Caco-2 (cell line): ENCODE results near the gene KIFC3. TPM values are rescaled to one million over a fixed set of nuclear protein-coding genes. Genes with fewer than 3 reads are reported as not detected.

Experiments
- BruUV-seq: library from RNA; stranded (reverse); fragments of 400-500 nt; replicated peaks from 2 replicates; lab custom pipeline; 2021; lab: Mats Ljungman, UMichigan
- CTCF ChIA-PET: fragments of 300-600 bp; sonication (Branson Sonifier 250); formaldehyde crosslinking; loops from one replicate; lab custom pipeline; 2022; ENCODE audit warnings: antibody characterized with exemption; lab: Charles Lee
- POLR2A ChIA-PET: fragments of 300-600 bp; sonication (Branson Sonifier 250); formaldehyde crosslinking; loops from one replicate; lab custom pipeline; 2022; ENCODE audit warnings: antibody characterized with exemption; lab: Charles Lee
- DNase-seq, 2 experiments: peaks; one replicate each; pipeline versions ENCODE4 v3.0.0 to v3.0.0-alpha.2; 2020 to 2022
- H3K27me3 ChIP-seq: replicated peaks from 2 replicates; pipeline ENCODE4 v1.6.0; 2011; ENCODE audit warnings: low read length; ENCODE audit not compliant: control insufficient read depth, insufficient read depth
- H3K36me3 ChIP-seq: 2 replicates; pipeline ENCODE4 v1.5.1; 2011; ENCODE audit warnings: low read length; ENCODE audit not compliant: control insufficient read depth, insufficient read depth
- H3K4me1 ChIP-seq: fragments of 250-450 bp; sonication (Bioruptor Pico); 2 replicates; pipeline ENCODE4 v1.5.1; 2020; ENCODE audit warnings: mild to moderate bottlenecking
- H3K4me3 ChIP-seq: 2 replicates; pipeline ENCODE4 v1.5.1; 2011; ENCODE audit warnings: low read depth, mild to moderate bottlenecking, control low read depth, low read length
- H3K9me3 ChIP-seq: fragments of 250-450 bp; sonication (Bioruptor Pico); 2 replicates; pipeline ENCODE4 v1.5.1; 2020; ENCODE audit warnings: mild to moderate bottlenecking, moderate library complexity
- H3K27ac Mint-ChIP-seq: one replicate; pipeline ENCODE4 v1.8.0; 2022; ENCODE audit warnings: mixed read lengths; ENCODE audit not compliant: unreplicated experiment
- H3K27me3 Mint-ChIP-seq: one replicate; pipeline ENCODE4 v1.8.0; 2022; ENCODE audit warnings: mixed read lengths; ENCODE audit not compliant: insufficient read depth, unreplicated experiment
- H3K36me3 Mint-ChIP-seq: one replicate; pipeline ENCODE4 v1.8.0; 2022; ENCODE audit warnings: mild to moderate bottlenecking, mixed read lengths; ENCODE audit not compliant: insufficient read depth, unreplicated experiment
- H3K4me1 Mint-ChIP-seq: one replicate; pipeline ENCODE4 v1.8.0; 2022; ENCODE audit warnings: low read depth, mixed read lengths; ENCODE audit not compliant: unreplicated experiment
- H3K4me3 Mint-ChIP-seq: one replicate; pipeline ENCODE4 v1.8.0; 2022; ENCODE audit warnings: mild to moderate bottlenecking, moderate library complexity, mixed read lengths; ENCODE audit not compliant: unreplicated experiment
- H3K9me3 Mint-ChIP-seq: one replicate; pipeline ENCODE4 v1.8.0; 2022; ENCODE audit warnings: mixed read lengths; ENCODE audit not compliant: unreplicated experiment
- intact Hi-C: fragments of 100-400 bp; cut with micrococcal nuclease; formaldehyde crosslinking; loops from one replicate; pipeline ENCODE4 v1.10.0; 2022; ENCODE audit not compliant: unreplicated experiment
- total RNA-seq: library from RNA; stranded (reverse); gene quantifications from 2 replicates; pipeline ENCODE4 v1.2.3, GENCODE V29; 2022
- TF ChIP-seq, protein P1 (sequence below), 2 experiments: fragments of 200-600 bp in 1 of 2; IDR thresholded peaks; 1 replicate in 1 of 2; 2 replicates in 1 of 2; pipeline versions ENCODE4 v1.5.1 to v1.8.0; 2011 to 2022; ENCODE audit warnings: antibody characterized with exemption in 1 of 2, control low read depth in 1 of 2, inconsistent platforms in 1 of 2, low read depth in 1 of 2, low read length in 1 of 2, mild to moderate bottlenecking in 1 of 2, moderate library complexity in 1 of 2; ENCODE audit not compliant: insufficient read depth in 1 of 2, severe bottlenecking in 1 of 2, unreplicated experiment in 1 of 2

Gene KIFC3
- total RNA-seq, 1 experiment from 2014 or later, result 103 TPM

DNA sequence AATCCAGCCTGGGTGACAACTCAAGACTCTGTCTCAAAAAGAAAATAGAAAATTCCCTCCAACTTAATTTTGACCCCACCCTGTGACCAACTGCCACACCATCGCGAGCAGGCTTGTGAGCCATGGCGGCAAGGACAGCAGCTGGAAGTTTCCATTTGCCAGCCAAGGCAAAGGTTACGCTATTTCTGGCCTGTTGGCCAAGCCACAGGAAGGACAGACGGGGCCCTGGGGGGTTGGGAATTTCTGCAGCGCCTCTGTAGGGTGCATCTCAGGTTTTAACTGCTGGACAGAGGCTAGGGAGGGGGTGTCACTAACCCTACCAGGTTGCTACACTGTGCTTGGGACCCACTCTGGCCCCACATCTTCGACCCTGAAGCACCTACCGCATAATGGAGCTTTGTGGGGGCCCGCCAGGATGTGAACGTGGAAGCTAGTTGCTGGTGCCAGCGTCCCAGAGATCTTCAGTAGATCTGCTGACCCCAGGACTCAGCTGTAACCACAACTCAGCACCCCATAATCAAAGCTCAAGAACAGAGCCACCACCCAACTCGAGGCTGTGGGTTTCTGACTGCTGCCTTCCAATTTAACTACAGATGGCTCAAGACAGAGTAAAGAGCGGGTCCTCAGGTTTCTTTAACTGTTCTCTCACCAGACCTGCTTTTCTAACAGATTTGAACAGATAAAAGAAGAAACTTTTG lies 10.9 kb downstream of the KIFC3 start:
- TF ChIP-seq, protein P1, sequence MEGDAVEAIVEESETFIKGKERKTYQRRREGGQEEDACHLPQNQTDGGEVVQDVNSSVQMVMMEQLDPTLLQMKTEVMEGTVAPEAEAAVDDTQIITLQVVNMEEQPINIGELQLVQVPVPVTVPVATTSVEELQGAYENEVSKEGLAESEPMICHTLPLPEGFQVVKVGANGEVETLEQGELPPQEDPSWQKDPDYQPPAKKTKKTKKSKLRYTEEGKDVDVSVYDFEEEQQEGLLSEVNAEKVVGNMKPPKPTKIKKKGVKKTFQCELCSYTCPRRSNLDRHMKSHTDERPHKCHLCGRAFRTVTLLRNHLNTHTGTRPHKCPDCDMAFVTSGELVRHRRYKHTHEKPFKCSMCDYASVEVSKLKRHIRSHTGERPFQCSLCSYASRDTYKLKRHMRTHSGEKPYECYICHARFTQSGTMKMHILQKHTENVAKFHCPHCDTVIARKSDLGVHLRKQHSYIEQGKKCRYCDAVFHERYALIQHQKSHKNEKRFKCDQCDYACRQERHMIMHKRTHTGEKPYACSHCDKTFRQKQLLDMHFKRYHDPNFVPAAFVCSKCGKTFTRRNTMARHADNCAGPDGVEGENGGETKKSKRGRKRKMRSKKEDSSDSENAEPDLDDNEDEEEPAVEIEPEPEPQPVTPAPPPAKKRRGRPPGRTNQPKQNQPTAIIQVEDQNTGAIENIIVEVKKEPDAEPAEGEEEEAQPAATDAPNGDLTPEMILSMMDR (IDR thresholded peaks at IDR 0.05; ENCODE audit: insufficient read depth in 1 of 2, low read depth in 1 of 2, low read length in 1 of 2, severe bottlenecking in 1 of 2, unreplicated experiment in 1 of 2), result no peak
- no peaks in the 10 kb centered on the region; the same call in none of the 2 replicates for H3K36me3 ChIP-seq
- Mint-ChIP-seq H3K27ac (no peak overlapping the region), H3K27me3 (no peaks in the 10 kb centered on the region), H3K36me3 (peaks cover 47% of the 10 kb centered on the region), H3K4me1 (peaks cover 6% of the 10 kb centered on the region), H3K4me3 (no peak overlapping the region), H3K9me3 (no peaks in the 10 kb centered on the region)
- intact Hi-C loops, result no loop called here
- no peaks in the 10 kb centered on the region for H3K9me3 ChIP-seq
- peaks cover 20% of the 10 kb centered on the region for H3K4me1 ChIP-seq
- no peak for DNase-seq
- no TSS peak for BruUV-seq
- H3K27me3 ChIP-seq, result no peaks in the 10 kb centered on the region
- ChIA-PET CTCF (interaction anchor here (0.7 kb wide), 1 partner anchor 72 kb away, joined by 3 read pairs; no protein-coding TSS in a partner anchor), POLR2A (no interaction called here)
- no peak overlapping the region for H3K4me3 ChIP-seq

DNA sequence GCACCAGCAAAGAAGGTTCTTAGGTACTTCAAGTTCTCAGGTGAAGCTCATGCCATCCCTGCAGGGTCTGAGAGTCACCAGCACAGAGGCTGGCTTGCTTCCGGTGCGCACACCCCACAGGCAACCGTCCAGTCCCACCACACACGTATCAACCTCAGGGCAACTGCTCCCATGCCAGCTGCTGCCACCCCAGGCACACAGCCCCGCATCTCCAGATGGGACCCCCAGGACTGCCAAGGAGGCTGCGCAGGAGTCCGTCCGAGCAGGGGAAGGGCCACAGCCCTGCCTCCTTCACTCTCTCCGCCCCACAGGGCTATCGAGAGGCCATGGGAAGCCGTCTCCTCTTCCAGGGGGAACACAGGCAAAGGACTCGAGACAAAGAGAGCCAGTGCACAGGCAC lies 13.3 kb downstream of the KIFC3 start:
- H3K4me1 ChIP-seq, result 0 out of 2 replicates have a peak, but pooled peaks cover 7% of the 10 kb centered on the region
- ChIA-PET CTCF (no interaction called here), POLR2A (no interaction called here)
- intact Hi-C loops, result no loop called here
- DNase-seq, result no peak
- Mint-ChIP-seq H3K36me3 (peaks cover 55% of the 10 kb centered on the region), H3K9me3 (no peaks in the 10 kb centered on the region), H3K27ac (no peak overlapping the region), H3K27me3 (no peaks in the 10 kb centered on the region), H3K4me3 (no peak overlapping the region), H3K4me1 (no peaks in the 10 kb centered on the region)
- TF ChIP-seq, protein P1 (IDR thresholded peaks at IDR 0.05; ENCODE audit: insufficient read depth in 1 of 2, low read depth in 1 of 2, low read length in 1 of 2, severe bottlenecking in 1 of 2, unreplicated experiment in 1 of 2), result no peak
- H3K27me3 ChIP-seq, result no peaks in the 10 kb centered on the region
- H3K9me3 ChIP-seq, result no peaks in the 10 kb centered on the region
- BruUV-seq, result no TSS peak
- no peaks in the 10 kb centered on the region; the same call in none of the 2 replicates for H3K36me3 ChIP-seq
- H3K4me3 ChIP-seq, result no peak overlapping the region

DNA sequence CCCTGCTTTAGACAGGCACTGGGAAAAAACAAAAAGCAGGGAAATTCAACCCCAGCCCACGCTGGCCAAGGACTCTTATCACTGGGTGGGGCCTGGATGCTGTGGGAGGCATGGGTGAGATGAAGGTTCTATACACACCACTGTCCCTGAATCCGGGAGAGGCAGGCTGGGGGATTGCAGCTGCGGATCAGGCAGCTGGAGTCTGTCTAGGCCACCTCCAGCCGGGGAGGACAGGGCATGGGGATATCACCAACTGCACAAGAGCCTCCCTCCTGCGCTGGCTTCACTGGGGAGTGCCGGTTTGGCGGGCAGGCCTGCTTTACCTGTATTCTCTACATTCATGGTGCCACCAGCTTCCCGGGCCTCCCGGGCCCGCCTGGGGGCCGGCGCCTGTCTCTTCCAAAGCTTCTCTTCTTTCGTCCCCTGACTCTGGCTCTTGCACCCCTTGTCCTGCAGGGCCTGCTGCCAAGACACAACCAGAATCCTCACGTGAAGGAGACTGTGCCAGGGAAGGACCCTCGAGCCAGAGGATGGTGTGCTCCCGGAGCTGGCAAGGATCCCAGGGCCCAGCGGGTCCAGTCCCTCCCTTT lies 13.9 kb downstream of the KIFC3 start:
- Histone ChIP-seq H3K4me3 (no peak overlapping the region), H3K36me3 (peaks cover 2% of the 10 kb centered on the region), H3K9me3 (no peaks in the 10 kb centered on the region), H3K4me1 (0 out of 2 replicates have a peak, but pooled peaks cover 7% of the 10 kb centered on the region), H3K27me3 (no peaks in the 10 kb centered on the region)
- CTCF ChIA-PET, result no interaction called here
- DNase-seq, result no peak
- H3K9me3 Mint-ChIP-seq, result no peaks in the 10 kb centered on the region
- intact Hi-C loops, result no loop called here
- no peak overlapping the region for H3K27ac Mint-ChIP-seq
- peaks cover under 1% of the 10 kb centered on the region for H3K4me1 Mint-ChIP-seq
- no peak overlapping the region for H3K4me3 Mint-ChIP-seq
- POLR2A ChIA-PET, result no interaction called here
- H3K27me3 Mint-ChIP-seq, result no peaks in the 10 kb centered on the region
- BruUV-seq, result no TSS peak
- H3K36me3 Mint-ChIP-seq, result peaks cover 54% of the 10 kb centered on the region
- TF ChIP-seq, protein P1 (IDR thresholded peaks at IDR 0.05; ENCODE audit: insufficient read depth in 1 of 2, low read depth in 1 of 2, low read length in 1 of 2, severe bottlenecking in 1 of 2, unreplicated experiment in 1 of 2), result no peak
